Forelimb muscle (tissue), 1 donor: ENCODE results near the gene PAGR1. TPM values are rescaled to one million over a fixed set of nuclear protein-coding genes. Genes with fewer than 3 reads are reported as not detected.
"Not testable (repeated sequence)": the region's sequence is repeated elsewhere in the genome, so short reads cannot be mapped to it uniquely, and the experiment has no call there.

ENCODE experiments used
- DNase-seq: peaks from one replicate; pipeline ENCODE4 v3.0.0-alpha.2; 2013; ENCODE audit warnings: low read depth
- polyA plus RNA-seq: library from polyadenylated mRNA; unstranded; fragments of 120-200 nt; gene quantifications from one replicate; pipeline ENCODE4 v1.2.1, GENCODE V29; 2013; ENCODE audit not compliant: insufficient read length

The PAGR1 gene
- polyA plus RNA-seq, 1 donor: 28.4 TPM

DNA sequence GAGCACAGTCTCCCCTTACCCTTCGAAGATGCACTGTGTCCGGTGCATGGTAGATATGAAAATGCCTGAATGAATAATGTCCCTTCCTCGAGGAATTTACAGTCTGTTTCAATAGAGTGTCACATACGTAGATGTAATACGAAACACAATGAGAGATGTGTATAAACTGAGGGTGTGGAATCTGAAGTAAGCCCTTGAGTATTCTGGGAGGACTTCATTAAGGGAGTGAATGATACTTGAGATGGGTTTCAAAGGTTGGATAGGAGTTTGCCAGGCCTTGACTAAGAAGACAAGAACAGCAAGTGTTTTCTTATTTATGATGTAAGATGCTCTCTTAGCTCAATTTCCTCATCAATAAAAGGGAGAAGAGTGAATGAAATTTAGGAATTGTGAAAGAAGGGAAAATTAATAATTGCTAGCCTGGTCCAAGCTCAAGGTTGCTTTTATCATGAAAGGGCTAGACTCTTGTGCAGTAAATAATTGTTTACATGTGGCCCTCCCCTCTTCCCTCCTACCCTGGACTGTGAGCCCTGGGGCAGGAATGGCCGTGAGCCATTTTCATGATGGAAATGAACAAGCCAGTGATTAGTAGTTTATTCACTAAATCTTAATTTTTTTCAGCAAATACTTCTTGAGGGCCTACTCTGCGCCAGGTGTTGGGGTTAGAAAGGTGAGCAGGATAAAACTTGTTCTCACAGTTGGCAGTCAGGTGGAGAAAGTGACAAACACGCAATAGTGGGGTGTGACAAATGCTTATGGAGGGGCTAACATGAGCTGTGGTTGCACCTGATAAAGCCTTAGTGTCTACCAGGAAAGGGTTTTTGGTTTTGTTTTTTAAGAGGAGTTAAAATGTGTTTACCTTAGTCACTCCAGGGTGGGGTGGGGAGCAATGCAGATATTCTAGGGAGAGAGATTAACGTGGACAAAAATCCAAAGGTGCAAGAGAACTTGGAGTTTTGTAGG, 23.8 kb upstream of the PAGR1 start:
- no peak for DNase-seq

DNA sequence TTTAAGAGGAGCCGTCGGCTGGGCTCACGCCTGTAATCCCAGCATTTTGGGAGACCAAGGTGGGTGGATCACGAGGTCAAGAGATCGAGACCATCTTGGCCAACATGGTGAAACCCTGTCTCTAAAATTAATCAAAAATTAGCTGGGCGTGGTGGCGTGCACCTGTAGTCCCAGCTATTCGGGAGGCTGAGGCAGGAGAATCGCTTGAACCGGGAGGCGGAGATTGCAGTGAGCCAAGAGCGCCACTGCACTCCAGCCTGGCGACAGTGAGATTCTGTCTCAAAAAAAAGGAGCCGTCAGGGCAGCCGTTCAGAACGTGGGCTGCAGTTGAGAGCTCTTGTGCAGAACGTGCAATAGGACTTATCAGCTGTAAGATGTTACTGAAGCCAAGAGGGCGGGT, 22.8 kb upstream of the PAGR1 start:
- DNase-seq: not testable (repeated sequence)

DNA sequence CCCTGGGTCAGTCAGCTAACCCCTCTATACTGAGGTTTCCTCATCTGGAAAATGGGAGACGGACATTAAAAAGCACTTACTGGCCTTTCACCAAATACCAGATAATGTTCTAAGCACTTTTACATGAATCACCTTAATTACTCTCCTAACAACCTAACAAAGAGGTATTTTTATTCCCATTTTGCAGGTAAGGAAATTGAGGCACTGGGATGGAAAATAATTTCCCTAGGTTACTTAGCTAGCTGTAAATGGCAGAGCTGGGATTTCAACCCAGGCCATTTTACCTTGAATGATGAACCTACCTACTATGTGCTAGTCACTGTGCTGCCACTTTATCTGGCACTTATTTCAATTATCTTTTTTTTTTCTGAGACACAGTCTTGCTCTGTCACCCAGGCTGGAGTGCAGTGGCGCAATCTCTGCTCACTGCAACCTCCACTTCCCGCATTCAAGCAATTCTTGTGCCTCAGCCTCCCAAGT, 21.7 kb upstream of the PAGR1 start:
- no peak for DNase-seq

DNA sequence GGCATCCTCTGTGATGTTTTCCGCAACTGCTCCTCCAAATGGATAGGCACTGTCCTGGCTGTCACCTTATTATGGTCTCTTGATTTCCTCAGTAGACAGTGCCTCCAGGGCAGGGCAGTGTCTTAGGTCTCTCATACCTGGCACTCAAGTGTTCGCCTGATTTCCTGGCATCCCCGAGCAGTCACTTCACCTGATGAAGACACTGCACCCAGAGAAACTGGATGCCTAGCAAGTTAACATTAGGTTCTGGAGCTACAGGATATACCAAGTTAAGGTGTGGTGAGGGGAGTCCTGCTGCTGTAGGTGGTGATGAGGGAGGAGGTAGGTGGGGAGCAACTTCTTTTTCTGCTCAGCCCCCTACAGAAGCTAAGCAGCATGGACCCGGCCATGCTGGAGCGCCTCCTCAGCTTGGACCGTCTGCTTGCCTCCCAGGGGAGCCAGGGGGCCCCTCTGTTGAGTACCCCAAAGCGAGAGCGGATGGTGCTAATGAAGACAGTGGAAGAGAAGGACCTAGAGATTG, 13.5 kb upstream of the PAGR1 start:
- DNase-seq: no peak

DNA sequence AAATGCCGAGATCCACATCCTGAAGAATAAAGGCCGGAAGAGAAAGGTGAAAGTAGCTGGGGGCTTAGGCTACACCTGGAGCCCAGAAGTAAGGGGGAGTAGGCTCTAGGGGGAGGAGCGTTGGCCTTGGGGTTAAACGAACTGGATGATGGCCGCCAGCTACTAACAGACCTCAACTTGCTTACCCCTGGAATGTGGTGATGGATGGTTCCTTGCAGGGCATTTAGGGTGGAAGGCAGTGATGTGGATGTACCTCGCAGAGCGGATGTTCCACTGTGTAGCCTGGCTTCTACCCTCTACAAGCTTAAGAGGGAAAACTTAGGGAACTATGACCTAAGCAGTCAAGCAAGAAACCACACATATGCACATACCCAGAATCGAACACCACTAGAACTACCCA, 11.9 kb upstream of the PAGR1 start:
- DNase-seq: no peak

DNA sequence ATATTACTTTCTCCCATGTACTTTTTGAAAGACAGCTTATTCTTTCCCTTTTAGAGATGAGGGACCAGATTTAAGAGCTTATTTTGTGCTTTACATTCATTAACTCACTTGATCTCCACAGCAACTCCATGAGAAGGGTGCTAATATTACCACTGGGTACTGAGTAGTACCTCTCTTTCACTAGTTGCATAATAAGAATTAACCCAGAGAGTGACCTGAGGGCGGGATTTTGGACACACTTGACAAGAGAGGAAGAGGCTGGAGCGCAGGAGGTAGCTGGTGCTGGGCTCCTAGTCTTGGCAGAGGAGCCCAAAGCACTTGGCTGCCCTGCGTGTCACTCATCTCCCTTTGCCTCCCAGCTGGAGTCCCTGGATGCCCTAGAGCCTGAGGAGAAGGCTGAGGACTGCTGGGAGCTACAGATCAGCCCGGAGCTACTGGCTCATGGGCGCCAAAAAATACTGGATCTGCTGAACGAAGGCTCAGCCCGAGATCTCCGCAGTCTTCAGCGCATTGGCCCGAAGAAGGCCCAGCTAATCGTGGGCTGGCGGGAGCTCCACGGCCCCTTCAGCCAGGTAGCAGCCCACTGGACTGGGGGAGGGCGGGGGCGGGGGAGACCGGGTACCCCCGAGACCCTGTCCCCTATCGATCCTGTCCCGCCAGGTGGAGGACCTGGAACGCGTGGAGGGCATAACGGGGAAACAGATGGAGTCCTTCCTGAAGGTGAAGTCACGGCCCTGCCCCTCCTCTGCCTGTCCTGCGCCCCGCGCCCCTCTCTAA, 11.3 kb upstream of the PAGR1 start:
- DNase-seq: no peak

DNA sequence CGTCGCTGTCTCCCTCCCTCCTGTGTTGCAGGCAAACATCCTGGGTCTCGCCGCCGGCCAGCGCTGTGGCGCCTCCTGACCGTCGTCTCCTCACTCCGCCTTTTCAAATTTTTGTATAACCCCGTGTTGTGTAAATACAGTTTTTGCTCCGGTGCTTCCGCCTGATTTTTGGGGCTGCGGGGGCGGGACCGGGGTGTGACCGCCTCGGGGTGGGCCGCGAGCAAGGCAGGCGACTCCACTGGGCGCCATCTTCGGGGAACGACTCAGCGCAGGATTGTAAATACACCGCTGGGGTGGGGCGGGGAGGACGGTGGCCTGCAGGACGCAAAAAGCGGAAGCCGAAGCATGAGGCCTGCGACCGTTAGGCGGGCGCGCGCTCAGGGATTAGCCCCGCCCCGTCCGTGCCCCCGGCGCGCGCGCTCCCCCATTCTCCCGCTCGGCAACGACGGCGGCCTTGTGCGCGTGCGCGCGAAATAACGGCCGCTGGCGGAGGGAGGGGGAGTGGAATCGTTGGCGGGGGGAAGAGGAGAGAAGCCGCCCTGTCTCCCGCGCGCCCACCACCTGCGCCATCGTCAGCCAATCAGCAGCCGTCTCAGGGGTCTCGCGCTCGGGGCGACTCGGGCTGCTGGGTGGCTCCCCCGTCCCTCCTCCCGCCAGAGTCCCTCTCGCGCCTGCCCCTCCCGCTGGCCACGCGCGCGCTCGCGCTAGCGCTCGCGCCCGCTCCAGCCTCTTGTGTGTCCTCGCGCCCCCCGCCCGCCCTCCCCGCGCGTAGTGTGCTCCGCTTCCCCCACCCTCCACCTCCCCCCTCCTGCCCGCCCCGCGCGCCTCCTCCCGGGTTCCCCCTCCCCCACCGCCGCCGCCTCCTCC, 10.5 kb upstream of the PAGR1 start:
- peak; percentile 90 for DNase-seq

DNA sequence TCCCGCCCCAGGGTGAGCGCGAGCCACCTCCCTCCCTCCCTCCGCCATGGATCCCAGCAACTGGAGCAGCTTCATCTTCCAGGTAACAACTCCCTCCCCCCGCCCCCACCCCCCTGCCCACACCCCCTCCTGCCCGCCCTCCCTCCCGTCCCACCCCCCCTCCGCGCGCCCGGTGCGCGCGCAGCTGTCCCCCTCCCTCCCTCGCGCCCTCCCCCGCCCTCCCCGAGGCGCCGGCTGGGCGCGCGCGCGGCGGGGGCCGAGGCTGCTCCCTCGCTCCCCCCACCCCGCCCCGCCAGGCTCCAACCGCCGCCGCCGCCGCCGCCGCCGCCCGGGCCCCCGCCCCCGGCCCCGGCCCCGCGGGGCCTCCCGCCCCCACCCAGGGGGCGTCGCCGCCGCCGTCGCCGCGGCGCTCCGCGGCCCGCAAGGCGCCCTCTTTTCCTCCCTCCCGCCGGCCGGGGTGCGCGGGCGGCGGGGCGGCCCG, 9.8 kb upstream of the PAGR1 start, which contains the start of gene MAZ:
TSS of gene MAZ (plus strand) at position 431 of the 481 bp plus-strand sequence. CDS start 173 bp downstream, outside the sequence.
- DNase-seq: no peak

DNA sequence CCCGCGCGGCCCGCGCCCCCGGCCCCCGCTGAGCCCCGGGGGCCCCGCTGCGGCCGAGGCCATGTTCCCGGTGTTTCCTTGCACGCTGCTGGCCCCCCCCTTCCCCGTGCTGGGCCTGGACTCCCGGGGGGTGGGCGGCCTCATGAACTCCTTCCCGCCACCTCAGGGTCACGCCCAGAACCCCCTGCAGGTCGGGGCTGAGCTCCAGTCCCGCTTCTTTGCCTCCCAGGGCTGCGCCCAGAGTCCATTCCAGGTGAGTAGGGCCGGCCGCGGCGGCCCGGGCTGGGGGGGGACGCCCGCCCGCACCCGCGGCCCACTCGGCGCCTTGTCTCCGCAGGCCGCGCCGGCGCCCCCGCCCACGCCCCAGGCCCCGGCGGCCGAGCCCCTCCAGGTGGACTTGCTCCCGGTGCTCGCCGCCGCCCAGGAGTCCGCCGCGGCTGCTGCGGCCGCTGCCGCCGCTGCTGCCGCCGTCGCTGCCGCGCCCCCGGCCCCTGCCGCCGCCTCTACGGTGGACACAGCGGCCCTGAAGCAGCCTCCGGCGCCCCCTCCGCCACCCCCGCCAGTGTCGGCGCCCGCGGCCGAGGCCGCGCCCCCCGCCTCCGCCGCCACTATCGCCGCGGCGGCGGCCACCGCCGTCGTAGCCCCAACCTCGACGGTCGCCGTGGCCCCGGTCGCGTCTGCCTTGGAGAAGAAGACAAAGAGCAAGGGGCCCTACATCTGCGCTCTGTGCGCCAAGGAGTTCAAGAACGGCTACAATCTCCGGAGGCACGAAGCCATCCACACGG, 9.1 kb upstream of the PAGR1 start:
- no peak for DNase-seq

DNA sequence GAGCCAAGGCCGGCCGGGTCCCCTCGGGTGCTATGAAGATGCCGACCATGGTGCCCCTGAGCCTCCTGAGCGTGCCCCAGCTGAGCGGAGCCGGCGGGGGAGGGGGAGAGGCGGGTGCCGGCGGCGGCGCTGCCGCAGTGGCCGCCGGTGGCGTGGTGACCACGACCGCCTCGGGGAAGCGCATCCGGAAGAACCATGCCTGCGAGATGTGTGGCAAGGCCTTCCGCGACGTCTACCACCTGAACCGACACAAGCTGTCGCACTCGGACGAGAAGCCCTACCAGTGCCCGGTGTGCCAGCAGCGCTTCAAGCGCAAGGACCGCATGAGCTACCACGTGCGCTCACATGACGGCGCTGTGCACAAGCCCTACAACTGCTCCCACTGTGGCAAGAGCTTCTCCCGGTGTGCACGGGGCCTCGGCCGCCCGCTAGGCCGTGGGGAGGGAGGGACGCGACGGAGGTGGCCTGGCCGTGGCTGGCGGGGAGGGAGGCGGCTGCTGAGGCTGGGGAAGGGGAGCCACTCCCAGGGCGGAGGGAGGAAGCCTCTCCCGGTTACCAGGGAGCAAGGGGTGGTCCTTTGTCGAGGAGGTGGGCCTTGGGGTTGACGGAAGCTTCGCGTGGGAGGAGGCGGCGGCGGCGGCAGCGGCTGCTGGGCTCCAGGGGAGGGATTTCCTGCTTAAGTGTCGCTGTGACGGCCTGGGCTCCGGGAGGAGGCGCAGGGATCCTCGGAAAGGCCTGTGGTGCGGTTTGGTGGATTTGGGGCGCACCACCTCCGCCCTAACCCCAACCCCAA, 8.3 kb upstream of the PAGR1 start:
- DNase-seq: no peak

DNA sequence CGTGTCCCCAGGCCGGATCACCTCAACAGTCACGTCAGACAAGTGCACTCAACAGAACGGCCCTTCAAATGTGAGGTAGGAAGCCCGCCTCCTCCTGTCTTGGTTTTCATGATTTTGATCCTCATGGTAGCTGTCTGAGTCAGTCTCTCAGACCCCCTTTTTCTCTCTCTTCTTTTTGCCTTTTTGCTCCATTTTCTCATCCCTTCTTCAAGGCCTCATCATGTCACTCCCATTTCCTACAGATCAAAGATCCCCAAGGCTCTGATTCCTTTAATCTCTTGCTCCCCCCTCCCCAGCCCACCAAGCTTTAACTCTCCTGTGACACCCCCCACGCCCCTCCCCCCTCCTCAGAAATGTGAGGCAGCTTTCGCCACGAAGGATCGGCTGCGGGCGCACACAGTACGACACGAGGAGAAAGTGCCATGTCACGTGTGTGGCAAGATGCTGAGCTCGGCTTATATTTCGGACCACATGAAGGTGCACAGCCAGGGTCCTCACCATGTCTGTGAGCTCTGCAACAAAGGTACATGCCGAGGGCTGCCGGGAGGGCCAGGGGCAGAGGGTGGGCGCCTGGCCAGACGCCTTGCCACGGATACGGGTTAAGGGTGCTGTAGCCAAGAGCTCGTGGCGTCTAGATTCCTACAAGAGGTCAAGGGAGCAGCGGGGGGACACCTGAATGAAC, 7.6 kb upstream of the PAGR1 start:
- no peak for DNase-seq

DNA sequence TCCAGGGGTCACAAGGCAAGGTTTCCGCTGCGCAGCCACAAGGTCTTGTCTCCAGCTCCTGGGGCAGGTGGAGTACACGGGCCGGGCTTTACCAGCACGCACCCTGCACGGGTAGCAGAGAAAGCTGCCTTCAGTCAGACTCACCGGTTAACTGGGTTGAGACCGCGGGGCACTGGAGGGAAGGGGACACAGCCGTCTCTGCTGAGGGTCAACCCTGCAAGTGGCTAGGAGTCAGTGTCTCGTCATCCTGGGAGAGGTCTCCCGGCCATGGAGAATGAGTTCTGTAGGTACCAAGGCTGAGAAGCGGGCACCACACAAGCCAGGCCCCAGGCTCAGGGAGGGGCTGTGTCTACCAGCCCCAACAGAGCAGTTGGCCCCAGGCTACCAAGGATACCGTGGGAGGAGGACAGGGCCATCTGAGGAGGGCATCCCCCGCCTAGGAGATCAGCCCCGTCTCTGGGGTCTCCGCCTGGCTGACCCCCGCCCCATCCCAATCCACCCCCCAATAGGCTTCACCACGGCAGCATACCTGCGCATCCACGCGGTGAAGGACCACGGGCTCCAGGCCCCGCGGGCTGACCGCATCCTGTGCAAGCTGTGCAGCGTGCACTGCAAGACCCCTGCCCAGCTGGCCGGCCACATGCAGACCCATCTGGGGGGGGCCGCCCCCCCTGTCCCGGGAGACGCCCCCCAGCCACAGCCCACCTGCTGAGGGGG, 6.8 kb upstream of the PAGR1 start:
- no peak for DNase-seq

DNA sequence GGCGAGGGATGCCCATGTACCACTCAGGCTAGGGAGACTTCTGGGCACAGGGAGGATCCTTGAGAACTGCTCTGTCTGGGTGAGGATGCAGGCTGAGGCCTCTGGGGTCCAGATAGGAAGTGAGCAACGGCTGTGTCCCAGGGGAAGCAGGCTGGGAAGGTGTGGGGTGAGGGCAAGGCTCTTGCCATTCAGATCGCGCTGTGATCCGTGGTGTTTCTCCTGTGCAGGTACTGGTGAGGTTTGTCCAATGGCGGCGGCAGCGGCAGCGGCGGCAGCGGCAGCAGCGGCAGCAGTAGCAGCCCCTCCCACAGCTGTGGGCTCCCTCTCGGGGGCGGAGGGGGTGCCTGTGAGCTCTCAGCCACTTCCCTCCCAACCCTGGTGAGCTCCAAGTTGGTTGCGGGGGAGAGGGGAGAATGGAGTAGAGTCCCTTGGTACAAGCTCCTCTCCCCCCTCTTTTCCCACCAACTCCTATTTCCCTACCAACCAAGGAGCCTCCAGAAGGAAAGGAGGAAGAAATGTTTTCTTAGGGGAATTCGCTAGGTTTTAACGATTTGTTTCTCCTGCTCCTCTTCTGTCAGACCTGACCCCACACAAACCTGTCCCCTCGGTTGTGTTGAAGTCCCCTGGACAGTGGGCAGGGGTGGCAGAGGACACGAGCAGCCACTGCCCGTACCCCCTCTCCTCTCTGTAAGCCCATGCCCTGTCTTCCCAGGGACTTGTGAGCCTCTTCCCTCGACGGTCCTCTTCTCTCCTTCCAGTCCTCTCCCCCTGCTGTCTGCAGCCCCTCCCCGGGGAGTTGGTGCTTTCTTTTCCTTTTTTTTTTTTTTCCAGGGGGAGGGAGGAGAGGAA, 5.9 kb upstream of the PAGR1 start:
- no peak for DNase-seq

DNA sequence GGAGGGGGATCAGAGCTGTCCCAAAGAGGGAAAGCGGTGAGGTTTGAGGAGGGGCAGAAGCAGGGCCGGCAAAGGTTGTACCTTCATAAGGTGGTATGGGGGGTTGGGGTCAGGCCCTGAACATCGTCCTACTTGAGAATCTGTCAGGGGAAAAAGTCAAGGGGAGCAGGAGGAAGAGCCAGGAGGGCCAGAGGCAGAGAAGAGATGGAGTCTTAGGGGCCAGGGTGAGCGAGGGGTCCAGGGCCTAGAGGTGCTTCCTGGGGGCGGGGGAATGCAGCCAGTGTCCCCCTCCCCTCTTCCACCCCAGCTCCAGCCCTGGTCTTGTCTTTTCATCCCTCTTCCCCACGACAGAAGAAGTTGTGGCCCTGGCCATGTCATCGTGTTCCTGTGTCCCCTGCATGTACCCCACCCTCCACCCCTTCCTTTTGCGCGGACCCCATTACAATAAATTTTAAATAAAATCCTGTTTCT, 5.2 kb upstream of the PAGR1 start:
- no peak for DNase-seq

DNA sequence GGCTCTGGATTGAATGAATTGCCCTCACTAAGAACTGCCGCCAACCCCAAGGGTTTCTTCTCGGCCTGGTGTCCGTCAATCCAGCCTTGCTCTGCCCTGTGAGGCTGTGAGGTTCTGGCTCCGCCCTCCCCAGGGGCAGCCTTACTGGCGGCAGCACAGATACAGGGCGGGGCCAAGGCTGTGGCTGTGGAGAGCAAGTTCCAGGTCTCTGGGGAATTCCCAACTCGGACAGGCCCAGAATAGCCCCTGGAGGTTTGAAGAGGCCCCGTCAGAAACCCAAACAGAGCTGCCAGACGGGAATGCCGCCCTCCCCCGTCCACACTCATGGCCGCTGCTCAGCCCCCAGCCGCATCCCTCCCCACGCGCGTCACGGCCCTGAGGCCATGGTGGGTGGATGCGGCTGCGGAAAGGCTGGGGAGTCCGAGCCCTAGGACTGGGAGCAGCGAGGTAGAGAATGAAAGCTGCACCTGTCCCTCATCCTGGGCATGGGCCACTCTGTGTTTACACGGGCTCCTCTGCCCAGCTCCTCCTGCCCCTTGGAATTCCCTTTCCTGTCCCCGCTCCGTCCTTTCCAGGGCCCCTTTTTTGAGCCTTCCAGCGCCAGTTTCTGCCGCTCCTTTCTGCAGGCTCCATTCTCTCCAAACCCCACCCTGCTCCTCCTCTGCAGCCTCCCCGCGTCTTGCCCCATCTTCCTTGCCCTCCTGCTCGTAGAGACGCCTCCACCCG, 4.6 kb upstream of the PAGR1 start:
- no peak for DNase-seq

DNA sequence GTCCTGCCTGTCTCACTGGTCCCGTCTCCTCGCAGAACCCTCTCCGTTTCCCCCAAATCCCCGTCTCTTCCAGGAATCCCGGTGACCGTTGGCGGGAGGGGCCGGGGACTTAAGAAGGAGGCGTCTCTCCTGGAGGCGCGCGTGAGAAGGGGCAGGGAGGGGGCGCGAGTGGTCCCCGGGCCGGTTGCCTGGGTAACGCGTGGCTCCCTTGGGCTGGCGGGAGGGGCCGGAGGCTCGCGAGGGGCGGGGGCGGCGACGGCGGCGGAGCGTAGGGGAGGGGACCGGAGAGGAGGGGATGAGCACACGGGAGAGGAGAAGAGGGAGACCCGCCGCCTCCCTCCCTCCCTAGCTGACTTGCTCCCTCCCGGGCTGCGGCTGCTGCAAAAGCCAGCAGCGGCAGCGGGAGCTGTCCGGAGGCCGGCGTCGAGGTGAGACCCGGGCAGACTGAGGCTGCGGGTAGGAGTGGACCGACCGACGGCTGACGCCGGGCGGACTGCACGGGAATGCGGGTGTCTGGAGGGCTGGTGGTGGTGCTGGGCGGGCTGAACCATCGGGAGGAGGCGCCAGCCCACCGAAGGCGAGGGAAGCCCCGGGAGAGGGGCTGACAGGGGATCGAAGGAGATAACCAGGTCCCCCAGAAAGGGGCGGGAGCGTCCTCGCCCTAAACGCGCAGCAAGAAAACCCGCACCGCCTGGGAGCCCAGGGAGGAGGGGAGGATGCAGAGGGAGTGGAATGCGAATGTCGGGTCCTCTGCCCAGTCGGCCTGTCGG, 3.9 kb upstream of the PAGR1 start, which contains the start of gene PRRT2:
TSS of gene PRRT2 (plus strand) at position 298 of the 770 bp plus-strand sequence. CDS start 862 bp downstream, outside the sequence.
- no peak for DNase-seq
